ENCODE measurements around the gene SNX10.

Gene SNX10

DNA sequence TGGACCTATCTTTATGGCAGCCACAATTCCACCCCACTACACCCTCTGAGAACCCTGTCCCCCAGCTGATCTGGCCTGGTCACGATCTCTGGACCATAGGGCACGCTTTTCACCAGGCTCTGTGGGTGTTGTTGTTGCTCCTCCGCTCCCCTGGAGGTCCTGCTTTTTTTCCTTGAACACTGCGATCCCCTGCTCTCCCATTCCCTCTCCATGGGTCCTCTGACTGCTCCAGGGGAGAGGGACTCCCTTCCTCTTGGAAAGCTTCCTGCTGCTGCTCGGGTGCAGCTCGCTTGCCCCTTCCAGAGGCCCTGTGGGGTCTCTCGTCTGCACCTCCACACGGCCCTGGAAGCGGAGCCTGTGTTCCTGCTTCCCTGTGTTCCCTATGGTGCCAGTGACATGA, 53.5 kb downstream of the SNX10 start:
- no peaks in the 10 kb centered on the region for H3K4me1 ChIP-seq (ENCODE audit: low read length)
- no peaks in the 10 kb centered on the region for H4K20me1 ChIP-seq (ENCODE audit: insufficient read depth, low read length)
- H3K79me2 ChIP-seq (ENCODE audit: low read length) = no peaks in the 10 kb centered on the region
- H3K9ac ChIP-seq (ENCODE audit: low read length) = no peak overlapping the region
- H3K9me2 ChIP-seq (replicated peaks; ENCODE audit: insufficient read depth, low read length) = no peaks in the 10 kb centered on the region
- no peaks in the 10 kb centered on the region for H3K9me3 ChIP-seq (replicated peaks; ENCODE audit: insufficient read depth, low read length)
- H3K36me3 ChIP-seq (replicated peaks; ENCODE audit: insufficient read depth, low read length) = no peaks in the 10 kb centered on the region
- DNase-seq = no peak
- no peak overlapping the region for H3K4me2 ChIP-seq (ENCODE audit: low read depth, low read length)
- H3K27ac ChIP-seq (ENCODE audit: low read length) = no peak overlapping the region
- no peak overlapping the region for H2AFZ ChIP-seq (ENCODE audit: low read length)
- no peaks in the 10 kb centered on the region for H3F3A ChIP-seq (ENCODE audit: insufficient read depth, low read length)
- TF ChIP-seq EZH2phosphoT487 (IDR thresholded peaks at IDR 0.05; ENCODE audit: low read length) (no peak), EZH2 (optimal IDR thresholded peaks at IDR 0.05; ENCODE audit: low read depth, low read length) (no peak)
- TF ChIP-seq, protein P1, sequence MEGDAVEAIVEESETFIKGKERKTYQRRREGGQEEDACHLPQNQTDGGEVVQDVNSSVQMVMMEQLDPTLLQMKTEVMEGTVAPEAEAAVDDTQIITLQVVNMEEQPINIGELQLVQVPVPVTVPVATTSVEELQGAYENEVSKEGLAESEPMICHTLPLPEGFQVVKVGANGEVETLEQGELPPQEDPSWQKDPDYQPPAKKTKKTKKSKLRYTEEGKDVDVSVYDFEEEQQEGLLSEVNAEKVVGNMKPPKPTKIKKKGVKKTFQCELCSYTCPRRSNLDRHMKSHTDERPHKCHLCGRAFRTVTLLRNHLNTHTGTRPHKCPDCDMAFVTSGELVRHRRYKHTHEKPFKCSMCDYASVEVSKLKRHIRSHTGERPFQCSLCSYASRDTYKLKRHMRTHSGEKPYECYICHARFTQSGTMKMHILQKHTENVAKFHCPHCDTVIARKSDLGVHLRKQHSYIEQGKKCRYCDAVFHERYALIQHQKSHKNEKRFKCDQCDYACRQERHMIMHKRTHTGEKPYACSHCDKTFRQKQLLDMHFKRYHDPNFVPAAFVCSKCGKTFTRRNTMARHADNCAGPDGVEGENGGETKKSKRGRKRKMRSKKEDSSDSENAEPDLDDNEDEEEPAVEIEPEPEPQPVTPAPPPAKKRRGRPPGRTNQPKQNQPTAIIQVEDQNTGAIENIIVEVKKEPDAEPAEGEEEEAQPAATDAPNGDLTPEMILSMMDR (IDR thresholded peaks at IDR 0.05; ENCODE audit: low read length) = no peak
- H3K27me3 ChIP-seq (replicated peaks; ENCODE audit: insufficient read depth, low read length) = no peaks in the 10 kb centered on the region
- no peak overlapping the region for H3K4me3 ChIP-seq (ENCODE audit: low read length)

DNA sequence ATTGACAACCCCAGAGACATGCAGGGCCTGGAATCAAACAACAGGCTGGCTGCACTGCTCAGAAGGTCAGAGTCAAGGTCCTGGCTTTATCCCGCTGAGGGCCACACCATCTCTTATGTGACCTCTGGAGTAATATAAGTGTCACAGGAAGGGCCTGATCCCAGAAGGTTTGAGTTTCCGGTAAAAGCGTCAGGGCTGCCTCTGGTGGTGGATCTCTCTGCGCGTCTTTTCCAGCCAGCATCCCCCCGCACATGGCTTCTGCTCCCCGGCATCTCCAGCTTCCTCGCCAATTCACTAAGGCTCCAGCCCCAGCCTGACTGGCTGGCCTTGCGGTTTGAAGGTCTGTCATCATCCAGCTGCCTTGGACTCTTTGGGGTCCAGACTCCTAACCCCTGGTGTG, 54.2 kb downstream of the SNX10 start:
- H2AFZ ChIP-seq (ENCODE audit: low read length) = no peak overlapping the region
- H3K4me3 ChIP-seq (ENCODE audit: low read length) = no peak overlapping the region
- DNase-seq = no peak
- H3K4me1 ChIP-seq (ENCODE audit: low read length) = no peaks in the 10 kb centered on the region
- H3K27me3 ChIP-seq (replicated peaks; ENCODE audit: insufficient read depth, low read length) = no peaks in the 10 kb centered on the region
- no peak overlapping the region for H3K9ac ChIP-seq (ENCODE audit: low read length)
- TF ChIP-seq, protein P1 (IDR thresholded peaks at IDR 0.05; ENCODE audit: low read length) = no peak
- TF ChIP-seq EZH2 (optimal IDR thresholded peaks at IDR 0.05; ENCODE audit: low read depth, low read length) (no peak), EZH2phosphoT487 (IDR thresholded peaks at IDR 0.05; ENCODE audit: low read length) (no peak)
- no peaks in the 10 kb centered on the region for H4K20me1 ChIP-seq (ENCODE audit: insufficient read depth, low read length)
- H3K27ac ChIP-seq (ENCODE audit: low read length) = no peak overlapping the region
- H3K9me2 ChIP-seq (replicated peaks; ENCODE audit: insufficient read depth, low read length) = no peaks in the 10 kb centered on the region
- no peak overlapping the region for H3K4me2 ChIP-seq (ENCODE audit: low read depth, low read length)
- H3F3A ChIP-seq (ENCODE audit: insufficient read depth, low read length) = no peaks in the 10 kb centered on the region
- no peaks in the 10 kb centered on the region for H3K36me3 ChIP-seq (replicated peaks; ENCODE audit: insufficient read depth, low read length)
- no peaks in the 10 kb centered on the region for H3K79me2 ChIP-seq (ENCODE audit: low read length)
- H3K9me3 ChIP-seq (replicated peaks; ENCODE audit: insufficient read depth, low read length) = no peaks in the 10 kb centered on the region

DNA sequence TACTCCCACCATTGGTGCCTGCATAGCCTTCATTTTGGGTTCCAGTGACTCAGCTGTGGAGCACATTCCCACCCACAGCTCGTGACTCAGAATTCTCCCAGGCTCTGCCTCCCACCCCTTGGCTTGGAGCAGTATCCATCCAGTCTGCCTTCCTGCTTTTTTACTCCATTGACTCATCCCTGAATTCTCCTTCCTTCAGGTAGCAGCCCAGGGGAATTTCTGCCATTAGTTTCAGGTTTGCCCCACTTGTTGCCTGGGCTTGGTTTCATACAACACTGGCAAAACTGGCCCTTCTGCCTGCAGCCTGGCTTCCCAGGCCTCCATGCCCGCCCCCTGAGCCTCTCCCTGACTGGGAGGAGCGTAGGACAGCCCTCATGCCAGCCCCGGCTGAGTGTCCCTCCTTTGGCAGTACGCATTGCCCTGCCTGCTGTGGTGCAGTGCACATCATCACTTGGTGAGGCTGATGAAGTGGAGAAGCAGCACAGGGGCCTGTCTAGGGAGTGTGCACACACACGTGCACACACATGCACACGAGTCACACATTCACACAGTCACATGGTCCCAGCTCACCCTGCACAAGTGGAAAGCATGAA, 55.0 kb downstream of the SNX10 start:
- no peaks in the 10 kb centered on the region for H3K9me2 ChIP-seq (replicated peaks; ENCODE audit: insufficient read depth, low read length)
- TF ChIP-seq EZH2phosphoT487 (IDR thresholded peaks at IDR 0.05; ENCODE audit: low read length) (no peak), EZH2 (optimal IDR thresholded peaks at IDR 0.05; ENCODE audit: low read depth, low read length) (no peak)
- TF ChIP-seq, protein P1 (IDR thresholded peaks at IDR 0.05; ENCODE audit: low read length) = no peak
- H3K9ac ChIP-seq (ENCODE audit: low read length) = no peak overlapping the region
- H3K27me3 ChIP-seq (replicated peaks; ENCODE audit: insufficient read depth, low read length) = no peaks in the 10 kb centered on the region
- no peak overlapping the region for H3K27ac ChIP-seq (ENCODE audit: low read length)
- no peaks in the 10 kb centered on the region for H4K20me1 ChIP-seq (ENCODE audit: insufficient read depth, low read length)
- no peak overlapping the region for H2AFZ ChIP-seq (ENCODE audit: low read length)
- H3K4me3 ChIP-seq (ENCODE audit: low read length) = no peak overlapping the region
- H3K4me2 ChIP-seq (ENCODE audit: low read depth, low read length) = no peak overlapping the region
- H3K36me3 ChIP-seq (replicated peaks; ENCODE audit: insufficient read depth, low read length) = no peaks in the 10 kb centered on the region
- H3K9me3 ChIP-seq (replicated peaks; ENCODE audit: insufficient read depth, low read length) = no peaks in the 10 kb centered on the region
- H3K4me1 ChIP-seq (ENCODE audit: low read length) = no peaks in the 10 kb centered on the region
- H3F3A ChIP-seq (ENCODE audit: insufficient read depth, low read length) = no peaks in the 10 kb centered on the region
- H3K79me2 ChIP-seq (ENCODE audit: low read length) = no peaks in the 10 kb centered on the region
- no peak for DNase-seq
